Activated naive CD8-positive, alpha-beta T cell treated with anti-CD3 and anti-CD28 coated beads for 36 hours (primary cell): Measurements from ENCODE around the gene GBP2. TPM values are rescaled to one million over a fixed set of nuclear protein-coding genes. Genes with fewer than 3 reads are reported as not detected.
"Not testable (repeated sequence)": the region's sequence is repeated elsewhere in the genome, so short reads cannot be mapped to it uniquely, and the experiment has no call there.

Experiments
- DNase-seq: peaks from one replicate; pipeline ENCODE4 v3.0.0; 2021
- H3K27ac Mint-ChIP-seq: one replicate; pipeline ENCODE4 v1.8.0; 2022; ENCODE audit warnings: mild to moderate bottlenecking, moderate library complexity, mixed read lengths
- H3K27me3 Mint-ChIP-seq: one replicate; pipeline ENCODE4 v1.8.0; 2022; ENCODE audit warnings: mild to moderate bottlenecking, mixed read lengths
- H3K36me3 Mint-ChIP-seq: one replicate; pipeline ENCODE4 v1.8.0; 2021; ENCODE audit warnings: mild to moderate bottlenecking, mixed read lengths
- H3K4me1 Mint-ChIP-seq: one replicate; pipeline ENCODE4 v1.8.0; 2021; ENCODE audit warnings: mixed read lengths
- H3K4me3 Mint-ChIP-seq: one replicate; pipeline ENCODE4 v1.8.0; 2022; ENCODE audit warnings: mild to moderate bottlenecking, moderate library complexity, mixed read lengths
- H3K9me3 Mint-ChIP-seq: one replicate; pipeline ENCODE4 v1.8.0; 2022; ENCODE audit warnings: mixed read lengths
- total RNA-seq, 2 experiments: library from RNA; stranded (reverse); gene quantifications; one replicate each; pipeline ENCODE4 v1.2.3, GENCODE V29; 2021

GBP2 gene
- total RNA-seq, 2 experiments from 2014 or later = 153 to 157 TPM

DNA sequence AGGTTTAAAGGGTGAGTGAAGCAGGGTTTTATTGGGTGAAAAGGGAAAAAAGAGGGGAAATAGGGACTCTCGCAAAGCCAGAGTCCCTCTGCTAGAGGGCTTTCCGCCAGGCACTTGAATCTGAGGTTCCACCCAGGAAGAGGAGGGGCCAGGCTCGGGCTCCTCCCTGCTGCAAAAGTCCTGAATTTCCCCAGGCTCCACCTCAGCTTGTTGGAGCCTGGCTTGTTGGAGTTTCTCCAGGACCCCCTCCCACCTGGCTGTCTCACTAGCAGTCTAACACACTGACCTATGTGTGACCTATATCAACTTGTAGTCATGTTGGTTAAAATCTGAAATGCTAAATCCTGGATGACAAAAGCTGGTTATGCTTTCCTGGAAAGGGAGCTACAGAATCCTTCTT, 25.5 kb downstream of the GBP2 start:
- peaks cover 8% of the 10 kb centered on the region for H3K4me1 Mint-ChIP-seq
- peaks cover 31% of the 10 kb centered on the region for H3K36me3 Mint-ChIP-seq
- DNase-seq = no peak
- H3K4me3 Mint-ChIP-seq = no peak overlapping the region
- no peak overlapping the region for H3K27ac Mint-ChIP-seq
- no peaks in the 10 kb centered on the region for H3K27me3 Mint-ChIP-seq
- peaks cover 28% of the 10 kb centered on the region for H3K9me3 Mint-ChIP-seq

DNA sequence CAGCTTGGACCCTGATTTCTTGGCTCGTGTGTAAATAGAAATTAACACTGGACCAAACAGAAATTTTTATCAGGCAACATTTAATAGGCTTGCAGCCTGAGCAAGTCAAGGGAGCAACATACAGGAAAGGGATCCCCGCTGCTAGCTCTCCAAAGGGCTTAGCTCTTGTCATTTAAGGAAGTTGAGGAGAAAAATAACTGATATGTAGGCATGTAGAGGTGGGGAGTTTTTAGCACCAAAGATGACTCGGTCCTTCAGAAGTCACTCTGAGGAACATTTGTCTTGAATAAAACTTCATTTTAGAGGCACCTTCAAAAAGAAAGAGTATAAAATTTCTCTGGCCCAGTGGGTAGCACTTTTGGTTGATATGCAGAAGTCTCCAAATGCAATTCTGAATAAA, 27.1 kb downstream of the GBP2 start:
- Mint-ChIP-seq H3K27ac (no peak overlapping the region), H3K27me3 (no peaks in the 10 kb centered on the region), H3K4me3 (no peak overlapping the region), H3K4me1 (peaks cover 1% of the 10 kb centered on the region), H3K9me3 (peaks cover 15% of the 10 kb centered on the region), H3K36me3 (peaks cover 15% of the 10 kb centered on the region)
- DNase-seq = no peak

DNA sequence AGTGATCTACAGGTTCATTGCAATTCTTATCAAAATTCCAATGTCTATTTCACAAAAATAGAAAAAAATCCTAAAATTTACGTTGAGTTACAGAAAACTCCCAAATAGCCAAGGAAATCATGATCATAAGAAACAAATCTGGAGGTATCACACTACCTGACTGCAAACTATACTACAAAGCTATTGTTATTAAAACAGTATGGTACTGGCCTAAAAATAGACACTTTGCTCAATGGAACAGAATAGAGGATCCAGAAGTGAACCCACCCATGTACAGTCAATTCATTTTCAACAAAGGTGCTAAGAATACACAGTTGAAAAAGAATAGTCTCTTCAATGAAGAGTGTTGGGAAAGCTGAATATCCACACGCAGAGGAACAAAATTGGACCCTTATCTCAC, 30.2 kb downstream of the GBP2 start:
- peaks cover 15% of the 10 kb centered on the region for H3K9me3 Mint-ChIP-seq
- no peak overlapping the region for H3K4me3 Mint-ChIP-seq
- no peak for DNase-seq
- no peaks in the 10 kb centered on the region for H3K27me3 Mint-ChIP-seq
- no peak overlapping the region for H3K27ac Mint-ChIP-seq
- H3K4me1 Mint-ChIP-seq = no peaks in the 10 kb centered on the region
- peaks cover 5% of the 10 kb centered on the region for H3K36me3 Mint-ChIP-seq

DNA sequence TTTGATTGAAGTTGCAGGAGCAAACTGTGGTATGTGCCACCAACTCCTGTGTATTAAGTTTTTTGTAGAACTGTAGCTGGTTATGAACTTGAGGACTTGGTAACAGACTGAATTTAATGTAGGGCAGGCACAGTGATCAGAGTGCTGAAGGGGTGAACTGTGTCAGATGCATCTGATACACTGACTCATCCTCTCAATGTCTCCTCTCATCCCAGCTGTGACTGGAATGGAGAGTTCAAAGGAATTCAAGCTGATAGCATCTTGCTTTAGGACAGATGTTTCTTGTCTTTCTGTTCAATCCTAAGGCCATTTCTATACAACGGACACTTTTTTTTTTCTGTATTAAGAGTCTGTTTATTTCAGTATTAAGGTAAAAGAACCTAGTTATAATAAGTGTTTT, 36.0 kb downstream of the GBP2 start:
- H3K27ac Mint-ChIP-seq = no peak overlapping the region
- H3K36me3 Mint-ChIP-seq = no peaks in the 10 kb centered on the region
- H3K4me3 Mint-ChIP-seq = no peak overlapping the region
- H3K27me3 Mint-ChIP-seq = no peaks in the 10 kb centered on the region
- no peaks in the 10 kb centered on the region for H3K4me1 Mint-ChIP-seq
- no peaks in the 10 kb centered on the region for H3K9me3 Mint-ChIP-seq
- DNase-seq = no peak

DNA sequence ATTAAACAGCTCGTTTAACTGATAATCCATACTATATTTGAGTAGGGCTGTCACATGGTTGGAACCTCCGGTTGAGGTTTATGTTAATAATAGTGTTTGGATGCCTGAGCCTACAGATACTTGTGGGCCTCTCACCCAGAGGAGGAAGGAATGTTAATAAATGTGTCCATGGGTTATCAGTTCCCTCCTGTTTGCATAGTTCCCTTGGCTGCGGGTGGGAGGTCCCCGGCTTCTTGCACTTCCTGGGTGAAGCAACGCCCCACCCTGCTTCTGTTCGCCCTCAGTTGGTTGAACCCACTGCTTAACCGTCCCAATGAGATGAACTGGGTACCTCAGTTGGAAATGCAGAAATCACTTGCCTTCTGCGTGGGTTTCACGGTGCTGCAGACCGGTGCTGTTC, 37.3 kb downstream of the GBP2 start:
- Mint-ChIP-seq H3K4me3 (no peak overlapping the region), H3K27ac (no peak overlapping the region), H3K36me3 (no peaks in the 10 kb centered on the region), H3K27me3 (no peaks in the 10 kb centered on the region), H3K9me3 (no peaks in the 10 kb centered on the region), H3K4me1 (no peaks in the 10 kb centered on the region)
- no peak for DNase-seq

DNA sequence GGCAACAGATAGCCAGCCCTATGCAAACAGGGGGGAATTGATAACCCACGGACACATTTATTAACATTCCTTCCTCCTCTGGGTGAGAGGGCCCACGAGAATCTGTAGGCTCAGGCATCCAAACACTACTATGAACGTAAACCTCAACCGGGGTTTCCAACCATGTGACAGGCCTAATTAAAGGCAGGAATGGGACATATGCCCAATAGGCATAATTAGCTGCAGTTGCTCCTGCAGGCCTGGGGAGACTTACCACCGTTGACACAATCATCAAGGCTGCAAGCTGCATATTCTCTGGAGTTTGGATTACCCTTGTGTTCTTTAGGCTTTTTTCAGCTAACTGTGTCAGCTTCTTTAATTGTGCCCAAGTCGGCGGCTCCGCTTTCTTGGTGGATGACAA, 38.7 kb downstream of the GBP2 start:
- Mint-ChIP-seq H3K9me3 (no peaks in the 10 kb centered on the region), H3K27me3 (no peaks in the 10 kb centered on the region), H3K36me3 (no peaks in the 10 kb centered on the region), H3K4me3 (no peak overlapping the region), H3K27ac (no peak overlapping the region), H3K4me1 (no peaks in the 10 kb centered on the region)
- no peak for DNase-seq

DNA sequence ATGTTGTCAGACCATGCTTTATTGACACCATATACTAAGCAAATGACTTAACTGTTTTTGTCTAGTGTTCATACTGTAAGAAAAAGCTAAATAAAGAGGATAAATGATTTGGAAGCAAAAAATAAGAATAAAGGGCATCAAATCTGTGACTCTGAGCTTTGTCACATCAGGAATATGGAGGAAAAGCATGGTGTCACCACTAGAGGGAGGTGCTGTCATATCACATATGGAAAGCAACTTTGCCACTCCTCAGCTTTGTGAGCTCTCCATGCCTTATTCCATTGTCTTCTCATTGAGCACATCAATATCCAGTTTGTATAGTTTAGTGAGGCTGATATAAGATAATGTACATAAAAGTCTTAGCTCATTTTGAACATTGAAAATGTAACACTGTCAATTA, 40.1 kb downstream of the GBP2 start:
- no peaks in the 10 kb centered on the region for H3K36me3 Mint-ChIP-seq
- H3K4me3 Mint-ChIP-seq = no peak overlapping the region
- H3K4me1 Mint-ChIP-seq = no peaks in the 10 kb centered on the region
- no peaks in the 10 kb centered on the region for H3K9me3 Mint-ChIP-seq
- no peak for DNase-seq
- H3K27ac Mint-ChIP-seq = no peak overlapping the region
- no peaks in the 10 kb centered on the region for H3K27me3 Mint-ChIP-seq

DNA sequence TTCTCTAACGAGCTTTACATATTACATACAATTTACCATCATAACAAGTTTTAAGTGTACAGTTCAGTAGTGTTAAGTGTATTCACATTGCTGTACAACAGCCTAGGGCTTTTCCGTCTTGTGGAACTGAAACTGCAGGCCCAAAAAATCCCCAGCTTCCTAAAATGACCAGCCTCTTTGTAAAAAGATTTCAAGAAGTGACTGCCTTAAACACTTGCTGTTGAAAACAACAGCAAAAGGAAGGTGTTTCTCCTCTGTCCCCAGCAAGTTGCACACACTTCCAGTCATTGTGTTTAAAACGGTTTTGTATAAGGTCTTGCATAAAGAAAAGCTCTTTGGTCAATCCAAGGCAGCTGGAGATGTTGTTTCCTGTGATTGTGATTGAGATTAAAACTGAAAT, 44.9 kb downstream of the GBP2 start:
- Mint-ChIP-seq H3K27ac (no peak overlapping the region), H3K4me3 (no peak overlapping the region), H3K4me1 (no peaks in the 10 kb centered on the region), H3K27me3 (no peaks in the 10 kb centered on the region), H3K9me3 (peaks cover 13% of the 10 kb centered on the region), H3K36me3 (peaks cover 4% of the 10 kb centered on the region)
- DNase-seq = no peak

DNA sequence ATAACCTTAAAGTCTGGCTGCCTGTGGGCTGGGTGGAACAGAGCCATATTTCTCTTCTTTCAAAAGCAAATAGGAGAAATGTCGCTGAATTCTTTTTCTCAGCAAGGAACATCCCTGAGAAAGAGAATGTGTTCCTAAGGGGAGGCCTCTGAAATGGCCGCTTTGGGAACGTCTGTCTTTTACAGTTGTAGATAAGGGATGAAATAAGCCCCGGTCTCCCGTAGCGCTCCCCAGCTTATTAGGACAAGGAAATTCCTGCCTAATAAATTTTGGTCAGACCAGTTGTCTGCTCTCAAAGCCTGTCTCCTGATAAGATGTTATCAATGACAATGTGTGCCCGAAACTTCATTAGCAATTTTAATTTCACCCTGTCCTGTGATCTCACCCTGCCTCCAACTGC, 45.8 kb downstream of the GBP2 start:
- not testable (repeated sequence) for H3K4me3 Mint-ChIP-seq, H3K27ac Mint-ChIP-seq, H3K27me3 Mint-ChIP-seq, H3K36me3 Mint-ChIP-seq, DNase-seq, H3K4me1 Mint-ChIP-seq
- peaks cover 14% of the 10 kb centered on the region for H3K9me3 Mint-ChIP-seq

DNA sequence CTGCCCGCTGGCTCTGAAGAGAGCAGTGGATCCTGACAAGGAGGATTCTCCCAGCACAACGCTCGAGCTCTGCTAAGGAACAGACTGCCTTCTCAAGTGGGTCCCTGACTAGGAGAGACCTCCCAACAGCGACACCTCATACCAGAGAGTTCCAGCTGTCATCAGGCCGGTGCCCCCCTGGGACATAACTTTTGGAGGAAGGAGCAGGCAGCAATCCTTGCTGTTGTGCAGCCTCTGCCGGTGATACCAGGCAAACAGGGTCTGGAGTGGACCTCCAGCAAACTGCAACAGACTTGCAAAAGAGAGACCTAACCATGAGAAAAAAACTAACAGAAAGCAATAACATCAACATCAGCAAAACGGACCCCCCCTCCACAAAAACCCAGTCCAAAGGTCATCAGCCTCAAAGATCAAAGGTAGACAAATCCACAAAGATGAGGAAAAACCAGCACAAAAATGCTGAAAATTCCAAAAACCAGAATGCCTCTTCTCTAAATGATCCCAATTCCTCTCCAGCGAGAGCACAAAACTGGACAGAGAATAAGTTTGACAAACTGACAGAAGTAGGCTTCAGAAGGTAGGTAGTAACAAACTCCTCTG, 53.3 kb downstream of the GBP2 start:
- Mint-ChIP-seq H3K4me1 (peaks cover 28% of the 10 kb centered on the region), H3K36me3 (peaks cover 19% of the 10 kb centered on the region), H3K9me3 (peaks cover 24% of the 10 kb centered on the region)
- H3K27ac Mint-ChIP-seq, H3K4me3 Mint-ChIP-seq, H3K27me3 Mint-ChIP-seq, DNase-seq: not testable (repeated sequence)

DNA sequence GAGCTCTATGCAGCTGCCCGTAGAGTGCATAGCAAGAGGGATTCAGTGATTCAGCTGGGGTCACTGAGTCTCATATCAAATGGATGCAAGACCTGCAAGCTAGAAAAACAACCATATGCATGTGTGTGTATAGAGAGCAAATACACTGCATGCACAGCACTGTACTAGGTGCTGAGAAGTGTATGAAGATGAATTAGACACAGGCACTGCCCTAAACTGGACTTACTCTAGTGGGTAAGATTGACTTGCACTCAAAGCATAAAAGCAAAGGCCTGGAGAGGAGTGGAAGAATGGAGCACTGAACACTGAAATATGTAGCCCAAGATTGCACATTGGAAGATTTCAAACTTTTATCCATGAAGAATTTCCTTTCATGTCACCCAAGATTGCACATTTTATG, 55.4 kb downstream of the GBP2 start:
- no peak for DNase-seq
- no peak overlapping the region for H3K4me3 Mint-ChIP-seq
- peaks cover 21% of the 10 kb centered on the region for H3K9me3 Mint-ChIP-seq
- H3K36me3 Mint-ChIP-seq = peaks cover 19% of the 10 kb centered on the region
- H3K4me1 Mint-ChIP-seq = peaks cover 29% of the 10 kb centered on the region
- no peaks in the 10 kb centered on the region for H3K27me3 Mint-ChIP-seq
- H3K27ac Mint-ChIP-seq = peak overlapping the region; percentile 89

DNA sequence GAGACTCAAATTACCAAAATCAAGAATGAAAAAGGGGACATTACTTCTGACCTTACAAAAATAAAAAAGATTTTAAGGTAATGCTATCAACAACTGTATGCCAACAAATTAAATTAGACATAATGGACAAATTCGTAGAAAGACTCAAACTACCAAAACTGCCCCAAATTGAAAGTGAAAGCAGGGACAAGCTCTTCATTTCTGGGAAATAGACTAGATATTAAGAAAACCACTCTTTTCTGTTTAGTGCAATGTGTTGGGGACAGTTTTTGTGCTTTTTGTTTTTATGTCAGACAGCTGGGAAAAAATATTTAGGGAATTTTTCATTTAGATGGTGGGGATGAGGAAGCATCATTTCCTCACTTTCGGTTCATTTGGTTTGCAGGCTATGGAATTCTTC, 56.0 kb downstream of the GBP2 start:
- peak overlapping the region; percentile 89 for H3K27ac Mint-ChIP-seq
- DNase-seq = no peak
- H3K36me3 Mint-ChIP-seq = peaks cover 19% of the 10 kb centered on the region
- peaks cover 19% of the 10 kb centered on the region for H3K9me3 Mint-ChIP-seq
- no peaks in the 10 kb centered on the region for H3K27me3 Mint-ChIP-seq
- H3K4me1 Mint-ChIP-seq = peaks cover 30% of the 10 kb centered on the region
- H3K4me3 Mint-ChIP-seq = peak overlapping the region; percentile 57

DNA sequence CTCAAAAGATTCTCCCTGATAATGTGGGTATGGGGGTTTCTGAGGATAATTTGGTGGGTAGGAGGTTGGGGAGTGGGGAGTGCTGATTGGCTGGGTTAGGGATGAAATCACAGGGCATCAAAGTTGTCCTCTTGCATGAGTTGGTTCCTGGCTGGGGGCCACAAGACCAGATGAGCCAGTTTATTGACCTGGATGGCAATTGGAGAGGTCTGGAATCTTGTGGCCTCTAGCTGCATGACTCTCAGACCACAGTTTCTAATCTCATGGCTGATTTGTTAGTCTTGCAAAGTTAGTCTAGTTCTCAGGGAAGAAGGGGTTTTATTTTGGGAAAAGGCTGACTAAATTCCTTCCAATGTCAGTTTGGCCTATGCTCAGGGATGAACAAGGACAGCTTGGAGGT, 57.6 kb downstream of the GBP2 start:
- H3K27ac Mint-ChIP-seq = peak overlapping the region; percentile 77
- peaks cover 23% of the 10 kb centered on the region for H3K36me3 Mint-ChIP-seq
- H3K4me1 Mint-ChIP-seq = peaks cover 35% of the 10 kb centered on the region
- H3K27me3 Mint-ChIP-seq = no peaks in the 10 kb centered on the region
- DNase-seq = no peak
- H3K4me3 Mint-ChIP-seq = no peak overlapping the region
- H3K9me3 Mint-ChIP-seq = peaks cover 3% of the 10 kb centered on the region

DNA sequence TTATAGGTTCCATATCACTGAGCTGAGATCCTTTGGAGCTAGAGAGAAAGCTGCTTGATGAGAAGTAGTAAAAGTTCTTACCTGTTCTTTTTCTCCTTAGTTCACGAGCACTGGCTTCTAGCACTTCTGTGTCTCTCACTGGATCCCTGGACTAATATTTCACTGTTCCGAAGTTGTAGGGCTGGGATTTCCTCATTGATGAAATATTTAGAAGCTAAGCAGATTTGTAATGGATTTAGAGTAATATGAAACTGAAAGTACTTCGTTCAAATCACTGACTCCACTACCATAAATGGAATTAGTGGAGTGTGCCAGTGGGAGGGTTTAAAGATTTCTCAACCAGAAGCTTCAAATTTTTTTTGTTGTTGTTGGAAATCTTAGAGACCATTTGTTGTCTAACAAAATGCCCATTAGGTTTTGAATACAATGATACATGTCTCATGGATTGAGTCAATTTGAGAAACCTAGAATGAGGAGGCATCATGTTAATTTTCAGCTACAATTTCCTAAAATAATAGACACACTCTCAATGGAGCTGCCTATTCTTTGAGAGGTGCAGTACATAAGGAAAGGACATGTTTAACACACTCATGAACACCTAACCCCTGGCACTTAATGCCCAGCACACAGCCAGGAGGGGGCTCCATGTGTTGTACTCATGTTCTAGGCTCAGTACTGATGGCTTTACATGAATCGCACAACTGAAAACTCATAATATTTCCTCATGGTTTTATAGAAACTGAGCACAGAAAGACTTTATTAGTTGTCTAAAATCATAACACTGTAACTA, 60.6 kb downstream of the GBP2 start, which contains the start of gene GBP1:
Gene GBP1, minus strand, starts transcription at position 130 of the 790 bp plus-strand sequence. CDS start 1,974 bp downstream, outside the sequence.
- peaks cover 51% of the 10 kb centered on the region for H3K4me1 Mint-ChIP-seq
- DNase-seq = no peak
- H3K9me3 Mint-ChIP-seq = no peaks in the 10 kb centered on the region
- H3K27ac Mint-ChIP-seq = peak within 1 kb of the TSS; percentile 94
- H3K4me3 Mint-ChIP-seq = peak within 1 kb of the TSS; percentile 95
- no peaks in the 10 kb centered on the region for H3K27me3 Mint-ChIP-seq
- peaks cover 46% of the 10 kb centered on the region for H3K36me3 Mint-ChIP-seq

DNA sequence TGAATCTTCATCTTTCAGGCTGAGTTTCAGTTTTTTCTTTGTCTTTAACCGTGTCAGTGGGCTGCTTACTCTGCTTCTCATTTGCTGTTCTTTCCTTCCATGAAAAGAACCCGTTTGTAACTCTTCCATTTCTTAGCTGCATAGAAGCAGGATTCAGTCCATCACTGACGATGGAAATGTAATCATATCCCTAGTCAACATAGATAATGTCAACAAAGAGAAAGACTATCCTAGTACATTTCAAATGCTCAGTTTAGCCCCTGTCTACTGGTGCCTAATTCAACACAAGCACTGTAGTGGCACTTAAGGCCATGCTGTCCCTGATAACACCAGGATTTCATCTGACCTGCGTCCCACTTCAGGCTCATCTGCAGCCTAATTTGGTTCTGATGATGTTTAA, 61.3 kb downstream of the GBP2 start:
- Mint-ChIP-seq H3K4me3 (peak overlapping the region; percentile 95), H3K4me1 (peaks cover 50% of the 10 kb centered on the region), H3K9me3 (no peaks in the 10 kb centered on the region), H3K36me3 (peaks cover 50% of the 10 kb centered on the region), H3K27me3 (no peaks in the 10 kb centered on the region), H3K27ac (peak overlapping the region; percentile 94)
- no peak for DNase-seq

DNA sequence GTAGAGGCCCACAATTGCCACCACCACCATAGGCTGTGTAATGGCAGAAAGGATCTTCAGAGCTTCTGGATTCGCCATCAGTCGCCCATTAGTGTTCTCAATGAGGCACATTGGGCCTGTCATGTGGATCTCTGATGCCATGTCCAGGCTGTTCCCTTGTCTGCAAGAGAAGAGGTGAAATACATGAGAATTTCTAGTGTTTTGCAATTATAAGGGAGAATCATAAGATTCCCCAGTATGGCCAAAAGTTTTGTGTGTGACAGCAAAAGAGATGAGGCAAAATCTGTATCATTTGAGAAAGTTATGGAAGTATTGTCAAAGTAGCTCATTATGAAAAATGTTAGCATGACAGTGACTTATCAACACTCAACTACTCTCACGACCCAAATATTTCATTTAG, 62.8 kb downstream of the GBP2 start:
- Mint-ChIP-seq H3K36me3 (peaks cover 59% of the 10 kb centered on the region), H3K27me3 (no peaks in the 10 kb centered on the region), H3K4me3 (peak overlapping the region; percentile 95), H3K4me1 (peaks cover 44% of the 10 kb centered on the region), H3K9me3 (no peaks in the 10 kb centered on the region), H3K27ac (peak overlapping the region; percentile 94)
- DNase-seq = no peak
